ENCODE measurements around the gene PFDN1.

- TF ChIP-seq POLR2AphosphoS5 (IDR thresholded peaks at IDR 0.05; ENCODE audit: low read depth, low read length) (no peak), POLR2A (IDR thresholded peaks at IDR 0.05; ENCODE audit: low read depth, low read length) (no peak)
Measured at GRCh38 chr5:140337880-140338279, 35.0 kb upstream of the PFDN1 start.

All from GM12891 (cell line).